Sigmoid colon (tissue), 7 donors: Measurements from ENCODE around the gene PCYOX1L. TPM values are rescaled to one million over a fixed set of nuclear protein-coding genes. Genes with fewer than 3 reads are reported as not detected.

Source experiments
- DNase-seq: peaks from one replicate; pipeline ENCODE4 v3.0.0-alpha.2; 2019
- H3K27ac ChIP-seq, 4 donors: fragments of 200-600 bp; sonication (generic); one replicate each; pipeline ENCODE4 v1.5.1; 2016 to 2019; ENCODE audit warnings: mild to moderate bottlenecking in 1 of 4
- H3K27me3 ChIP-seq, 3 donors: fragments of 200-600 bp; sonication (generic); one replicate each; pipeline ENCODE4 v1.5.1; 2019; ENCODE audit warnings: mild to moderate bottlenecking in 1 of 3
- H3K36me3 ChIP-seq, 4 donors: fragments of 200-600 bp; sonication (generic); one replicate each; pipeline ENCODE4 v1.5.1; 2016 to 2019
- H3K4me1 ChIP-seq, 4 donors: fragments of 200-600 bp; sonication (generic); one replicate each; pipeline ENCODE4 v1.5.1; 2017 to 2019
- H3K4me3 ChIP-seq, 4 donors: fragments of 200-600 bp; sonication (generic); one replicate each; pipeline ENCODE4 v1.5.1; 2017 to 2019; ENCODE audit warnings: mild to moderate bottlenecking in 2 of 4, moderate library complexity in 1 of 4
- H3K9me3 ChIP-seq, 4 donors: fragments of 200-600 bp in 3 of 4; sonication (generic) in 3 of 4; one replicate each; pipeline versions ENCODE4 v1.5.1 to v1.6.1; 2013 to 2019
- CTCF ChIP-seq, 4 experiments: fragments of 450-650 bp in 3 of 4; fragments of 200-600 bp in 1 of 4; IDR thresholded peaks; one replicate each; pipeline ENCODE4 v1.5.1; 2016 to 2019; ENCODE audit warnings: antibody characterized with exemption in 4 of 4, mild to moderate bottlenecking in 3 of 4, moderate library complexity in 2 of 4
- EP300 ChIP-seq, 4 donors: sonication (generic); formaldehyde crosslinking; IDR thresholded peaks; one replicate each; pipeline ENCODE4 v1.6.1; 2017; ENCODE audit warnings: antibody characterized with exemption in 4 of 4
- POLR2A ChIP-seq, 2 donors: fragments of 450-650 bp; IDR thresholded peaks; one replicate each; pipeline ENCODE4 v1.6.1; 2016; ENCODE audit warnings: antibody characterized with exemption in 2 of 2, mild to moderate bottlenecking in 2 of 2, moderate library complexity in 2 of 2
- POLR2AphosphoS5 ChIP-seq, 4 donors: sonication (generic); formaldehyde crosslinking; IDR thresholded peaks; one replicate each; pipeline ENCODE4 v1.6.1; 2017; ENCODE audit warnings: antibody characterized with exemption in 4 of 4
- WGBS, 2 donors: extraction: QIAGEN DNeasy Blood & Tissue Kit; methylation state at CpG; one replicate each; pipeline ENCODE4 v1.1.7; 2013; 5-methylcytosine and 5-hydroxymethylcytosine counted together
- intact Hi-C: fragments of 100-400 bp; cut with DNase I; formaldehyde crosslinking; loops from one replicate; pipeline ENCODE4 v1.15.1; 2023
- polyA plus RNA-seq, 3 donors: library from polyadenylated mRNA; stranded (reverse); fragments of 200-250 nt; gene quantifications; one replicate each; pipeline ENCODE4 v1.2.3, GENCODE V29; 2013
- total RNA-seq, 4 donors: library from RNA; depleted of rRNA; stranded (reverse); fragments of >200 nt; gene quantifications; one replicate each; pipeline ENCODE4 v1.1.0, GENCODE V29; 2016
- donor health status: healthy with polysubstance abuse.
- donor health status: Bipolar disorder and iron deficiency.
- donor health status: healthy.

Gene PCYOX1L
- total and polyA plus RNA-seq, 7 donors: 0.69 to 7.4 (median 3.3) TPM

DNA sequence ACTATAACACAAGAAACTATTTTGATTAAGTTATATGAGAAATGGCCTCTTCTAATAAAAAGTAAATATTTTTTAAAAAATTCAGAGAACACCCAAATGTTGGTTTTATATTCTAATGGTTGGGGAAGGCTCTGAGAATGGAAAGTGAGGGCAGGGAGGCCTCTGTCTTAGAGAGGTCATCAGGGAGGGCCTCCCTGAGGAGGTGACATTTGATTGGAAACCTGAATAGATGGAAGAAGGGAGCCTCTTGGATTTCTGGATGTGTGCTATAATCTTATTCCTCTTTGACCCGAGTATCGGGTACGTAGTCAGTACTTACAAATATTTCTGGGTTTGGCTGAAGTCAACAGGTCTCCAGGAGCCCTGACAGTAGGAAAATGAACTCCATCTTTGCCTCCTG lies 38.7 kb upstream of the PCYOX1L start:
- 93 to 96% methylated on average over 3 of the region's 3 CpGs for WGBS, 2 donors
- peak overlapping the region in 1 of 4 donors; percentile 81 for H3K27ac ChIP-seq
- DNase-seq: no peak
- no peaks in the 10 kb centered on the region for H3K27me3 ChIP-seq
- peaks cover 0 to 27% (median 19%) of the 10 kb centered on the region in 4 donors for H3K4me1 ChIP-seq
- TF ChIP-seq POLR2A (IDR thresholded peaks at IDR 0.05) (no peak), POLR2AphosphoS5 (IDR thresholded peaks at IDR 0.05) (no peak), EP300 (IDR thresholded peaks at IDR 0.05) (no peak), CTCF (IDR thresholded peaks at IDR 0.05) (no peak)
- no peak overlapping the region for H3K4me3 ChIP-seq
- intact Hi-C loops: loop anchor here (5.0 kb wide), 2 partner anchors 48 to 248 kb away; no protein-coding TSS in a partner anchor
- no peaks in the 10 kb centered on the region for H3K36me3 ChIP-seq
- H3K9me3 ChIP-seq: no peaks in the 10 kb centered on the region

- 11 to 42% methylated on average over 4 of the region's 4 CpGs for WGBS, 2 donors
- TF ChIP-seq EP300 (IDR thresholded peaks at IDR 0.05): no peak
- peak in 3 of 4 donors; percentile 25 to 36 (median 36) for TF ChIP-seq POLR2AphosphoS5 (IDR thresholded peaks at IDR 0.05)
- H3K9me3 ChIP-seq: no peaks in the 10 kb centered on the region
- H3K27ac ChIP-seq: peak overlapping the region; percentile 64 to 81 (median 77)
- H3K27me3 ChIP-seq: no peaks in the 10 kb centered on the region
- DNase-seq: peak; percentile 92
- H3K4me1 ChIP-seq: peaks cover 0 to 27% (median 19%) of the 10 kb centered on the region in 4 donors
- H3K36me3 ChIP-seq: no peaks in the 10 kb centered on the region
- intact Hi-C loops: loop anchor here (1.0 kb wide), 1 partner anchor 23 kb away; no protein-coding TSS in a partner anchor
- H3K4me3 ChIP-seq: no peak overlapping the region
Measured at GRCh38 chr5:149320791-149321330, 37.0 kb upstream of the PCYOX1L start.

- H3K27me3 ChIP-seq: no peaks in the 10 kb centered on the region
- no peaks in the 10 kb centered on the region for H3K36me3 ChIP-seq
- DNase-seq: no peak
- H3K9me3 ChIP-seq: no peaks in the 10 kb centered on the region
- intact Hi-C loops: no loop called here
- 34 to 72% methylated on average over 12 of the region's 12 CpGs for WGBS, 2 donors
- peaks cover 0 to 23% (median 14%) of the 10 kb centered on the region in 4 donors for H3K4me1 ChIP-seq
- TF ChIP-seq EP300 (IDR thresholded peaks at IDR 0.05) (no peak), POLR2A (IDR thresholded peaks at IDR 0.05) (no peak), POLR2AphosphoS5 (IDR thresholded peaks at IDR 0.05) (no peak), CTCF (IDR thresholded peaks at IDR 0.05) (no peak)
- peak overlapping the region in 3 of 4 donors; percentile 8 to 60 (median 40) for H3K27ac ChIP-seq
- no peak overlapping the region for H3K4me3 ChIP-seq
Measured at GRCh38 chr5:149322518-149322917, 35.3 kb upstream of the PCYOX1L start.

- no peak overlapping the region for H3K4me3 ChIP-seq
- peak in 1 of 4 donors; percentile 41 for TF ChIP-seq POLR2AphosphoS5 (IDR thresholded peaks at IDR 0.05)
- no peak for TF ChIP-seq CTCF (IDR thresholded peaks at IDR 0.05)
- peak overlapping the region in 3 of 4 donors; percentile 8 to 60 (median 40) for H3K27ac ChIP-seq
- DNase-seq: no peak
- H3K27me3 ChIP-seq: no peaks in the 10 kb centered on the region
- H3K9me3 ChIP-seq: no peaks in the 10 kb centered on the region
- no peaks in the 10 kb centered on the region for H3K36me3 ChIP-seq
- intact Hi-C loops: no loop called here
- peaks cover 0 to 20% (median 12%) of the 10 kb centered on the region in 4 donors for H3K4me1 ChIP-seq
Measured at GRCh38 chr5:149323210-149323609, 34.6 kb upstream of the PCYOX1L start.

DNA sequence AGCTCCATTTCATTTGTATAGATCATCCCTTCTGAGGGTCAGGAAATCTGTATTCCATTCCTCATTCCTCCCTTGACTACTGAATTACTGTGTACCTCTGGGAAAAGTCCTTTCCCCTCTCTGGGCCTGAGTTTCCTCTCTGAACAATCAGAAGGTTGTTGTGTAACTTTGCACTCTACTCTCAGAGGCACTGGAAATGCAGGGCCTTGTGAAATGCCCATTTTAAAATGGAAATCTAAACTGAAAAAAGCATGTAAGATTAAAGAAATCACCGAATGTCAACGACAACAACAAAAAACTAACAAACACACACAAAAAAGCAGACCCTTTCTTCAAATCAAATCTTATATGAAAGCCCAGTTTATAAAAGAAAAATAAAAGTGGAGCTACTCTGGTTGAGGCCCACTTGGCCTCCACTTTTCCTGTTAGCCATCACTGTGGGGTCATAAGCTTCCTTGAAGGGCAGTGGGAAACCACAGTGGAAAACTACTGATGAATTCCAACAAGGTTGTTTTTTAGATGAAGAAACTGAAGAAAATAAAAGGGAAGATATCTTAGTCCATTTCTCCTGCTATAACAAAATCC lies 34.1 kb upstream of the PCYOX1L start:
- 91 to 93% methylated on average over 2 of the region's 2 CpGs for WGBS, 2 donors
- DNase-seq: no peak
- Histone ChIP-seq H3K4me1 (peaks cover 0 to 20% (median 12%) of the 10 kb centered on the region in 4 donors), H3K4me3 (no peak overlapping the region), H3K27me3 (no peaks in the 10 kb centered on the region), H3K9me3 (no peaks in the 10 kb centered on the region), H3K36me3 (no peaks in the 10 kb centered on the region), H3K27ac (peak overlapping the region; percentile 8 to 60 (median 32))
- TF ChIP-seq EP300 (IDR thresholded peaks at IDR 0.05) (no peak), POLR2AphosphoS5 (IDR thresholded peaks at IDR 0.05) (no peak), POLR2A (IDR thresholded peaks at IDR 0.05) (no peak), CTCF (IDR thresholded peaks at IDR 0.05) (no peak)
- intact Hi-C loops: no loop called here
